SH-SY5Y (cell line): ENCODE measurements around the gene ATP1B1.

Experiments used
- GATA2 ChIP-seq: IDR thresholded peaks from 2 replicates; pipeline ENCODE4 v1.6.1; 2011; ENCODE audit warnings: mild to moderate bottlenecking, low read depth, low read length
- GATA3 ChIP-seq: IDR thresholded peaks from 2 replicates; pipeline ENCODE4 v1.6.1; 2011; ENCODE audit warnings: low read depth, mild to moderate bottlenecking, low read length, moderate library complexity

DNA sequence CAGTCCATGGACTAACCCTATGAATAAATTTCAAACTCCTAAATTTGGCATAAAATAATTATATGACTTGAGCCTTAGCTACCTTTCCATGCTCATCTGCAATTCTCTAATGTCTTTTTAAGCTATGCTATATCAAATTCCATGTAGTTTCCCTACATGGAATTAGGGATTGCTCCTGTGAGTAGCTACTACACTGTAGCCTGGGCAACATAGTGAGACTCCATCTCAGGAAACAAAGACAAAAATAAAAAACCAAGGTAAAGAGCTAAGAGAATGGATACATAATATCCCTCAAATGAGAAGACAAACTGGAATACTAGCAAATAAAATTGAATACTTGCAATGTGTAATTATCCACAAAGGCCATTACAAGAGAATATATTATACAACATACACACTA is 37.5 kb downstream of the ATP1B1 start:
- TF ChIP-seq GATA2 (no peak), GATA3 (no peak)
